ENCODE results near the gene VTI1A.
A peak's percentile ranks its signal among the peaks of the same experiment; 100 is the strongest.
"Not testable (repeated sequence)": the region's sequence is repeated elsewhere in the genome, so short reads cannot be mapped to it uniquely, and the experiment has no call there.

Gene VTI1A

DNA sequence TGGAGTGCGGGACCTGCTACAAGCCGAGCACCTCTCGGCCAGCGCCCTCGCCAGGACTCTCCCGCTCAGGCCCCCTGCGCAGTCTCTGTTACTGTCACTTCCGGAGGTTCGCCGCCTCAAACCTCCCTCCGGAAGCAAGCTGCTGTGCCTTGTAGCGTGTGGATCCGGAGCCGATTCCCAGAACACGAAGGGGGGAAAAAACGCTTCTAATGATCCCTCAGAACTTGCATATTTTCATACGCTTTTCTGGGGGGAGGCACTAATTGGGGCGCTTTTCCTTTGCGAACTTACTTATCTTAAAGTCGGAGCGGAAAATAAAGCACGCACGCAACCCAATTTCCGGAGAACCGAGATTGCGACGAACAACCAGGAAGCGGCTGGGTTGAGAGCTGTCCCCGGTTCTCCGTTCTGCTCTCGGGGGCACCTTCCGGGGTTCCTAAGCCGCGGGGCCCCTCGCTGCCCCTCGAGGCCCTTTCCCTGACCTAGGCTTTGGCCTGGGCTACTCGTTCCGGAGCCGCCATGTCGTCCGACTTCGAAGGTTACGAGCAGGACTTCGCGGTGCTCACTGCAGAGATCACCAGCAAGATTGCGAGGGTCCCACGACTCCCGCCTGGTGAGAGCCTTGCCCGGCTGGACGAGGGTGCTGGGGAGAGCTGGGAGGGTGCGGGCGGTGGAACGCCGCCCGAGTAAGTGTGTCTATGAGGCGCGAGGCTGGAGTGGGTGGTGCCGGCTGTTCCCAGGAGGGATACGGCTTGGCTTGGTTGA, at the start of gene VTI1A, which contains the start of gene ZDHHC6:
VTI1A (plus strand) TSS at position 361 of the 765 bp plus-strand sequence; CDS start at position 520, 159 bp downstream.
ZDHHC6 (minus strand) TSS at position 60 of the 765 bp plus-strand sequence. CDS start 1,478 bp downstream, outside the sequence.
- DNase-seq (ENCODE audit: low read depth in 2 of 2), result peak; percentile 61 to 62

DNA sequence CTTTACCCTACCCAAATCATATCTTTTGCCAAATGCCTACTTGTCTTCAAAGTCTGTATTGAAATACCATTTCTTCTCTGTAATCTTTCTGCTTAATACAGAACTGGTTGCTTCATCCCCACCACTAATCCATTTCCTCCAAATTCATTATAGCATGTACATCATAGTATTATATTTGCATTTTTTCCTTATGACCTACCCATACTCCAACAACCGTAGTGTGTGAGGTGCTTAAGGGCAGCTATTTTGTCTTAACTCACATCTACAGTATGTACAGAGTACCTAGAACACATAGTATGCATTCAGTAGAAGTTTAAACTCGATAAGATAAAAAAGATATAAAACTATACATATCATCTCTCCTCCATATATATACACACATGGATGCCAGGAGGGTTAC, 49.4 kb upstream of the VTI1A start:
- no peak for DNase-seq (ENCODE audit: low read depth in 2 of 2)

- DNase-seq (ENCODE audit: low read depth in 2 of 2), result no peak
Measured at GRCh38 chr10:112402917-112403316, 44.1 kb upstream of the VTI1A start.

GRCh38 chr10:112404617-112405016, 42.4 kb upstream of the VTI1A start:
- no peak for DNase-seq (ENCODE audit: low read depth in 2 of 2)

DNA sequence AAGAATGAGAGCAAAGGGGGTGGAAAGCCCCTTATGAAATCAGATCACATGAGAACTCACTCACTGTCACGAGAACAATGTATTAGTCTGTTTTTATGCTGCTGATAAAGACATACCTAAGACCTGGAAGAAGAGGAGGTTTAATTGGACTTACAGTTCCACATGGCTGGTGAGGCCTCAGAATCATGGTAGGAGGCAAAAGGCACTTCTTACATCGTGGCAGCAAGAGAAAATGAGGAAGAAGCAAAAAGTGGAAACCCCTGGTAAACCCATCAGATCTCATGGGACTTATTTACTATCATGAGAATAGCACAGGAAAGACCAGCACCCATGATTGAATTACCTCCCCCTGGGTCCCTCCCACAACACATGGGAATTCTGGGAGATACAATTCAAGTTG, 40.2 kb upstream of the VTI1A start:
- not testable (repeated sequence) for DNase-seq (ENCODE audit: low read depth in 2 of 2)

DNA sequence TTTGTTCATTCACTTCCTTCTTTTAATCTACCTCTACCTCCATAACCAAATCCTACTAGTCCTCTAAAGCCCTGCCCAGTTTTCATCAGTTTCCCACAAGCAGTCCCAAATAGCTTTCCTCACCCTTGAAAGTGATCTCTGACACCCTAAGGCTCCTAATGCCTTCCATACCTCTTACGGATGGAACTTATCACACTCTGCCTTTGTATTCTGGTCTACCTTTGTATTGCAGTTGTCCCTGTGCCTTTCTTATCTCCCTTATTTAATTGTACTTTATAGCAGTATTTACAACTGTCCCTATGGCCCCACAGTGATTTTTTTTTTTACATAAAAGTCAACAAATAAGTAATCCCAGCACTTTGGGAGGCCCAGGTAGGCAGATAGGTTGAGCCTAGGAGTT, 39.3 kb upstream of the VTI1A start:
- DNase-seq (ENCODE audit: low read depth in 2 of 2), result no peak

GRCh38 chr10:112409299-112409698, 37.7 kb upstream of the VTI1A start:
- no peak for DNase-seq (ENCODE audit: low read depth in 2 of 2)

DNA sequence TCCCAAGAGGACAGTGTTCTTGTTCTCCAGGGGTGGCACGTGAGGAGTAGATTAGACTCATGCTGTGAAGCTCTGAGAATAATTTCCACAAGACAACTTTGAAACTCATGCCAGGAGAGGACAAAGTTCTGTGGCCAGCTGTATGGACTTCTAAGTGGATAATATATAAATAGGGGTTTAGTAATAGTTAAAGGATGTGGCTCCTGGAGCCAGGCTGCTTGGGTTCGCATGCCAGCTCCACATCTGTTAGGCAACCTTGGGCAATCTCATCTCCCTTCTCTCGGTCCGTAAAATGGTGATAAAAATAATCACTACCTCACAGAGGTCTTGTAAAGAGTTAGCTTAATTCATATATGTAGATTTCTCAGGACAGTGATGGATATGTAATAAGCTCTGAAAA, 37.3 kb upstream of the VTI1A start:
- no peak for DNase-seq (ENCODE audit: low read depth in 2 of 2)

GRCh38 chr10:112412696-112413095, 34.3 kb upstream of the VTI1A start:
- no peak for DNase-seq (ENCODE audit: low read depth in 2 of 2)

DNA sequence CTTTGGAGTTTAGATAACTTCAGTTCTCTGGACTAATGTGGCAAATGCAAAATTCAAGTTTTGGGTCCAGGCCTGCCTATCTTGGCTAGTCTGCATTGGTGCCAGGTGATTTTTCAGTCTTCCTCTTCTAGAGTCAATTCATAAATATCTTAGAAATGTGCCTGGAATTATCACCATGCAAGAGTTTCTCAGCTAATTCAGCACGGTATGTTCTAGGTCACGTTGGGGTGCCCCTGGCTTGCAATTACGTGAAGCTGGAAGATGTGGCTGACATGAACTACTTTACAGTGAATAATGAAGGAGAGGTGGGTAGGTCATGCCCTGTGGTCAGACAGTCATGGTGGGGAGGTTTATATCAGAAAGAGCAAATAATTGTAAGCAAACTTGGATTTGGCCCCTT, 25.3 kb upstream of the VTI1A start:
- no peak for DNase-seq (ENCODE audit: low read depth in 2 of 2)

- no peak for DNase-seq (ENCODE audit: low read depth in 2 of 2)
Measured at GRCh38 chr10:112424651-112425050, 22.4 kb upstream of the VTI1A start.

DNA sequence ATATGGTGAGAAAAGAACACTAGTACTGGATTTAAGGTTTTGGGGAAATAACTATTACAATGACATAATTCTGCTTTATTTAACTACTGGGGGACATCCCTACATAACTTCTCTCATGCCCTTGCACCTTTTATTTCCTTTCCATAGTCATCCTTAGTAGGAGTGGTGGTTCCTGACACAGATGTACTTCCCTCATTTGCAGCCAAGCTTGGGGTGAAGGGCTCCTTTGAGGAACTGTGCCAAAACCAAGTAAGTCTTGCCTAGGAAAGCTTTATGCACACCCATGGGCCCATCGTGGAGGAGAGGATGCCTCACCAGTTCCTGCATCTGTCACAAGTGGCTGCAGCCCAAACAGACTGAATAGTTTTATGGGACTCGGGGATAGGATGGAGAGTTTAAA, 20.9 kb upstream of the VTI1A start:
- no peak for DNase-seq (ENCODE audit: low read depth in 2 of 2)

GRCh38 chr10:112429147-112429546, 17.9 kb upstream of the VTI1A start:
- no peak for DNase-seq (ENCODE audit: low read depth in 2 of 2)

- DNase-seq (ENCODE audit: low read depth in 2 of 2), result no peak
Measured at GRCh38 chr10:112429654-112430230, 17.3 kb upstream of the VTI1A start.

DNA sequence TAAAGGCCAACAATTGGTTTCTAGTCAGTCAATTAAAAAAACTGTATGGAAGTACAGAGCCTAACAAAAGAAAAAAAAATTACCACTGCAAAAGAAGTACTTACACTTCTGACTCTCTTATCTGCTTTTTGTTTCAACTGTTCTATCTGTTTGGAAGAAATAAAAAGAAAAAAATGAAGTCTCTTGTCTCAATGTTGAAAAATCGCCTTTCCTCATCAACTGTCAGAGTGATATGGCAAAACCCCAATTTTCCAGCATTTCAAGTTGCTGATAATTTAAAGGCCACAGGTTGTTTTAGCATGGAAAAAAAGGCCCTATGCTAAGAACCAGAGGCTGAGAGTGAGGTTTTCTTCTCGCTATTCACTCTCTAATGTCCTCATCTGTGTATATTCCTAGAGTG, 13.9 kb upstream of the VTI1A start:
- no peak for DNase-seq (ENCODE audit: low read depth in 2 of 2)

- DNase-seq (ENCODE audit: low read depth in 2 of 2), result peak in 1 of 2 experiments; percentile 8
Measured at GRCh38 chr10:112434988-112435619, 11.9 kb upstream of the VTI1A start.

- DNase-seq (ENCODE audit: low read depth in 2 of 2), result no peak
Measured at GRCh38 chr10:112438356-112438755, 8.7 kb upstream of the VTI1A start.

DNA sequence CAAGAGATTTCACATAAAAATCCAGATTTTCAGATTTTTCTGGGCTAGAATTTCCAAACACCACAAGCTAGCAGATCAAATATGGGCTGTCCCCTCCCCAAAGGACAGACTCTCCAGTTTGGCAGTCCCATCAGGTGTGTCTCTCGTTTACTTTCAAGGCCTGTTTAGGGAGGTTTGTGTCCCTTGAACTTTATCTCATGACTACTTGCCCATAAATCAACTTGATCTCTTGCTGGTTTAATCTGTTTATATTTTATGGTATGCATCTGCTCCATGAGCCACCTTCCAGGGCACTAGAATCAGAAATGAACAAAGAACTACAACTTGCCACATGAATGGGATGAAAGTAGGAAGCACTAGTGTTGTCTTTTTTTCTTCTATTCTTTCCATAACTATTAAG, 5.5 kb upstream of the VTI1A start:
- no peak for DNase-seq (ENCODE audit: low read depth in 2 of 2)

DNA sequence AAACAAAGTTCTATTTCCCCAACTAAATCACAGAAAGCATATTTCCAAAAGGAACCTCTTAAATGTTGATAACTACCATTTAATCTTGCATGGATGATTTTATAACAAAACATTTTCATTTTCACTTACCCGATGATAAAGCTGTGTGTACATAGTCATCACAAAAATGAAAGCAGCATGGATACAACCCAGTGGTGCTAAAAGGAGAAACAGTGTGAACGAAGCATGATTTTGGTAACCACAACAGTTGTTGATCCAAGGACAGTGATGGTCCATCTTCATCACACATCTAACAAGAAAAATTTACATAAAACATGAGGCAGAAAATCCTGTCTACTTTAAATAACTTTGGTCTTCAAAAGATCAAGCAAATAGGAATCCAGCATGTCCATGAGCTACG, 5.0 kb upstream of the VTI1A start:
- no peak for DNase-seq (ENCODE audit: low read depth in 2 of 2)

DNA sequence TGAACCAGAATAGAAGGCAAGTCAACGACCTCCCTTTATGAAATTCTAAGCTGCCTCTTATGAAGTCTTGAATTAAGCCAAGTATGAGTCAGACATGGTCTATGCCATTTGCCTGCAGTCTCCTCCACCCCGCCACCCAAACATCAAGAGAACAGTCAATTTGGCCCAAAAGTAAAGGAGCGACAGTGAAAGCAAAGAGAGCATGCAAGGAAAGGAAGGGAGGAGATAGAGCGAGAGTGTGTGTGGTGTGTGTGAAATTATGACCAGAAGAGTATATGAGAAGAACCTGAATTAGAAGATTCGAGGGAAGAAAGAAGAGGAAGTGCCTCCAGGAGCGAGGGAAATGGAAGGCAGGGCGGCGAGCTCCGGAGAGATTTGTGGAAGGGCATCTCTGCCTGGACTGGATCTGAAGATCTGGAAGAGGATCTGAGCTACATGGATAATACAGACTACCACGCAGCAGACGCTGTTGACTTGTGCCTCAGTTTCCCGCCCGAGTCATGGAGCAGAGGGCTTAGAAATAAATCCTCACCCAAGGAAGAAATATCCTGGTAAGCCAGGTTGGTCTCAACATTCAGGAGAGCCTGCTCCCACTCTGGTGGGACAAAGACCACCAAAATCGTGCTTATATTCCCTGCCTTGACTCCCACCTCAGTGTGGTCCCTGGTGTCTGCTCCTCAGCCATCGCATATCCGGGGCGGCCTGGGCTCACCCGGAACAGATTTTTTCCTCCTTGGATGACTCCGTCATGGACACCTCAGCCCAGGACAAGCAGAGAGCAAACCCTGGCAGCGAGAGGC, 760 bp upstream of the VTI1A start:
- DNase-seq (ENCODE audit: low read depth in 2 of 2), result no peak

- DNase-seq (ENCODE audit: low read depth in 2 of 2), result no peak
Measured at GRCh38 chr10:112447620-112447928, 559 bp downstream of the VTI1A start.

GRCh38 chr10:112448888-112449287, 1.9 kb downstream of the VTI1A start:
- no peak for DNase-seq (ENCODE audit: low read depth in 2 of 2)

Data from fibroblast of skin of left quadriceps (primary cell).